HuH-7 (cell line): ENCODE results near the gene GBP6.
"Not testable (repeated sequence)": the region's sequence is repeated elsewhere in the genome, so short reads cannot be mapped to it uniquely, and the experiment has no call there.

Experiments used
- DNase-seq: peaks from one replicate; pipeline ENCODE4 v3.0.0; 2011; ENCODE audit warnings: low spot score

The GBP6 gene

DNA sequence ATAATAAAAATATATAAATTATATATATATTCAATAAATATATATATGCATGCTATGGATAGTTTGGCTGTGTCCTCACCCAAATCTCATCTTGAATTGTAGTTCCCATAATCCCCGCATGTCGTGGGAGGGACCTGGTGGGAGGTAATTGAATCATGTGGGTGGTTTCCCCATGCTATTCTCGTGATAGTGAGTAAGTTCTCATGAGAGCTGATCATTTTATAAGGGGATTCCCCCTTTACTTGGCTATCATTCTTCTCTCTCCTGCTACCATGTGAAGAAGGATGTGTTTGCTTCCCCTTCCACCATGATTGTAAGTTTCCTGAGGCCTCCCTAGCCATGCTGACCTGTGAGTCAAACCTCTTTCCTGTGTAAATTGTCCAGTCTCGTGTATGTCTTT is 10.0 kb downstream of the GBP6 start:
- not testable (repeated sequence) for DNase-seq

- DNase-seq: no peak
Observed at GRCh38 chr1:89378001-89378400, 14.1 kb downstream of the GBP6 start.

- DNase-seq: no peak
Observed at GRCh38 chr1:89381618-89382017, 17.8 kb downstream of the GBP6 start.

- DNase-seq: no peak
Observed at GRCh38 chr1:89382479-89382878, 18.6 kb downstream of the GBP6 start.

- DNase-seq: no peak
Observed at GRCh38 chr1:89383185-89383584, 19.3 kb downstream of the GBP6 start.

GRCh38 chr1:89390707-89391106 is 26.8 kb downstream of the GBP6 start:
- no peak for DNase-seq

DNA sequence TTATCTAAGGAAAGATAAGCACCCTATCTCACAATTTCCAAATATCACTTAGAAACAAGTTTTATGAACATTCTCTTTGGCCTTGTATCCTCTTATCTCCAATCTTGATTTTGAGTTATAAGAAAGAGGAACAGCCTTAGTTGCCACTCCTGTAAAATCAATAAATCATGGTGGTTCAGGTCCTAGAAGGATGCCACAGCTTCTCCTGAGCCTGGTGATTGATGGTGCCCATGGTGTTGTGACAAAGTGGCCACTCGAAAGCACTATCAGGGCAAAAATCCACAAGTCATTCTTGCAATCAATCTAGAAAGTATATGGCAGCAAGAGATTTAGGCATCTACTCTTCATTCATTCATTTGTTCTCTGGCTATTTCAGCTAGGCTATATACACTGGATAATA is 27.8 kb downstream of the GBP6 start:
- no peak for DNase-seq

DNA sequence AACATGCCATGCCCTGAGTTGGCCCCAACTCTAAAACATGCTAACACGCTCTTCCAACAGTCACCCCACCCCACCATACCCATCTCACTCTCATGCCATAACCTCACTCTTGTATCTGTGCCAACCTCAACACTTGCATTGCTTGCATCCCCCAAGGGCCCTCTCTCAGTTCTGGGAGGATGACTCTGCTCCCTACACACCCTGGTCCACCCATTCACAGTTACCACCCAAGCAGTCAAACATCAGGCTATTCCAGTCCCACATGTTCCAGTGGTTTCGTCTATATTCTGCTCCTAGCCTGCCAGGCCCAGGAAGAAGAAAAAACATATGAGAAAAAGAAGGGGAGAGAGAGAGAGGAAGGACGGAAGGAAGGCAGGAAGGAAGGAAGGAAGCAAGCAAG is 31.0 kb downstream of the GBP6 start:
- DNase-seq: no peak

DNA sequence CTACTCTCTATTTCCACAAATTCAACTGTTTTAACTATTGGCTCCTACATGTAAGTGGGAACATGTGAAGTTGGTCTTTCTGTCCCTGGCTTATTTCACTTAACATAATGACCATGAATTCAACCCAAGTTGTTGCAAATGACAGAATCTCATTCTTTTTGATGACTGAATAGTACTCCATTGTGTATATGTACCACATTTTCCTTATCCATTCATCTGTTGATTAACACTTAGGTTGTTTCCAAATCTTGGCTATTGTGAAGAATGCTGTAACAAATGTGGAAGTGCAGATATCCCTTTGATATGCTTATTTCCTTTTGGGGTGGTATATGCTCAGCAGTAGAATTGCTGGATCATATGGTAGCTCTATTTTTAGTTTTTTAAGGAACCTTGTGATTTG is 33.0 kb downstream of the GBP6 start:
- DNase-seq: no peak

GRCh38 chr1:89405275-89405929 is 41.5 kb downstream of the GBP6 start:
- no peak for DNase-seq

DNA sequence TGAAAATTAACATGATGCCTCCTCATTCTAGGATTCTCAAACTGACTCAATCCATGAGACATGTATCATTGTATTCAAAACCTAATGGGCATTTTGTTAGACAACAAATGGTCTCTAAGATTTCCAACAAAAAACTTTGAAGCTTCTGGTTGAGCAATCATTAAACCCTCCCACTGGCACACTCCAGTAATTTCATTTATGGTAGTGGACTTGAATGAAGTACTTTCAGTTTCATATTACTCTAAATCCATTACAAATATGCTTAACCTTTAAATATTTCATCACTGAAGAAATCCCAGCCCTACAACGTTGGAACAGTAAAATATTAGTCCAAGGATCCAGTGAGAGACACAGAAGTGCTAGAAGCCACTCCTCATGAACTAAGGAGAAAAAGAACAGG is 43.5 kb downstream of the GBP6 start:
- DNase-seq: no peak

DNA sequence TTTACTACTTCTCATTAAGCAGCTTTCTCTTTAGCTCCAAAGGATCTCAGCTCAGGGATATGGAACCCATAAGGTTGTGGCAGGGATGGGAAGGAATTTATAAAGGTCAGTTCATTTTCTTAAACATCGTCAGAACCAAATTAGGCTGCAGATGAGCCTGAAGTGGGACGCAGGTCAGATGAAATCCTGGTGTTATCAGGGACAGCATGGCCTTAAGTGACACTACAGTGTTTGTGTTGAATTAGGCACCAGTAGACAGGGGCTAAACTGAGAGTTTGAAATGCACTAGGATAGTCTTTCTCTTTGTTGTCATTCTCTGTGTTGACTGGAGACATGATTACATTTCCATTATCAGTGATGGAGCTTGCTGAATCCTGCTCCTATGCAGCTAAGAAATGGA is 43.9 kb downstream of the GBP6 start:
- DNase-seq: not testable (repeated sequence)

GRCh38 chr1:89425056-89425455 is 61.2 kb downstream of the GBP6 start:
- DNase-seq: no peak

- DNase-seq: no peak
Observed at GRCh38 chr1:89429062-89429461, 65.2 kb downstream of the GBP6 start.

- not testable (repeated sequence) for DNase-seq
Observed at GRCh38 chr1:89429681-89430080, 65.8 kb downstream of the GBP6 start.

- DNase-seq: no peak
Observed at GRCh38 chr1:89433421-89433820, 69.6 kb downstream of the GBP6 start.

- DNase-seq: not testable (repeated sequence)
Observed at GRCh38 chr1:89434058-89434780, 70.4 kb downstream of the GBP6 start.
